SK-N-SH treated with all-trans-retinoic acid at 6 μM for 48 hours (cell line): ENCODE data around the gene ADAMTSL1.

ENCODE experiments used
- ATAC-seq: fragments of 200-7000 bp; cut with Tn5 transposase; 3 replicates; pipeline ENCODE4 v1.9.1; 2020; ENCODE audit warnings: mild to moderate bottlenecking, moderate library complexity
- BACH2 ChIP-seq: fragments of 250-450 bp; sonication (Bioruptor Pico); IDR thresholded peaks from 2 replicates; pipeline ENCODE4 v1.9.0; 2021; ENCODE audit warnings: mild to moderate bottlenecking, borderline replicate concordance
- CSDC2 ChIP-seq: fragments of 250-450 bp; sonication (Bioruptor Pico); IDR thresholded peaks from 2 replicates; pipeline ENCODE4 v1.5.0; 2020; ENCODE audit warnings: mild to moderate bottlenecking, moderate library complexity
- ESRRG ChIP-seq: fragments of 250-450 bp; sonication (Bioruptor Pico); IDR thresholded peaks from 2 replicates; pipeline ENCODE4 v1.6.1; 2021; ENCODE audit warnings: mild to moderate bottlenecking
- GLIS3 ChIP-seq: fragments of 250-450 bp; sonication (Bioruptor Pico); IDR thresholded peaks from 2 replicates; pipeline ENCODE4 v1.5.0; 2020; ENCODE audit warnings: mild to moderate bottlenecking, moderate library complexity
- OSR1 ChIP-seq: fragments of 250-450 bp; sonication (Bioruptor Pico); IDR thresholded peaks from 2 replicates; pipeline ENCODE4 v1.8.0; 2022; ENCODE audit warnings: moderate library complexity, mild to moderate bottlenecking, inconsistent platforms
- PPARA ChIP-seq: fragments of 250-450 bp; sonication (Bioruptor Pico); IDR thresholded peaks from 2 replicates; pipeline ENCODE4 v1.5.0; 2020; ENCODE audit warnings: mild to moderate bottlenecking, borderline replicate concordance
- RARB ChIP-seq: fragments of 250-450 bp; sonication (Bioruptor Pico); IDR thresholded peaks from 2 replicates; pipeline ENCODE4 v1.8.0; 2021; ENCODE audit warnings: mild to moderate bottlenecking, moderate library complexity
- TCF4 ChIP-seq: fragments of 250-450 bp; sonication (Bioruptor Pico); IDR thresholded peaks from 2 replicates; pipeline ENCODE4 v1.8.0; 2021; ENCODE audit warnings: mild to moderate bottlenecking, moderate library complexity, borderline replicate concordance
- TOX ChIP-seq: fragments of 250-450 bp; sonication (Bioruptor Pico); IDR thresholded peaks from 2 replicates; pipeline ENCODE4 v1.8.0; 2021; ENCODE audit warnings: mild to moderate bottlenecking, moderate library complexity, borderline replicate concordance
- ZC3H10 ChIP-seq: fragments of 250-450 bp; sonication (Bioruptor Pico); IDR thresholded peaks from 2 replicates; pipeline ENCODE4 v1.5.1; 2021; ENCODE audit warnings: mild to moderate bottlenecking, moderate library complexity
- ZFP3 ChIP-seq: fragments of 250-450 bp; sonication (Bioruptor Pico); IDR thresholded peaks from 2 replicates; pipeline ENCODE4 v1.5.0; 2020; ENCODE audit warnings: mild to moderate bottlenecking, moderate library complexity
- ZFP30 ChIP-seq: fragments of 450-650 bp; formaldehyde crosslinking; IDR thresholded peaks from 2 replicates; pipeline ENCODE4 v1.5.0; 2022; ENCODE audit warnings: mild to moderate bottlenecking, moderate library complexity
- ZNF70 ChIP-seq: fragments of 450-650 bp; formaldehyde crosslinking; IDR thresholded peaks from 2 replicates; pipeline ENCODE4 v1.5.0; 2020; ENCODE audit warnings: mild to moderate bottlenecking, moderate library complexity
- ZNF8 ChIP-seq: fragments of 450-650 bp; formaldehyde crosslinking; IDR thresholded peaks from 2 replicates; pipeline ENCODE4 v1.5.0; 2020; ENCODE audit warnings: mild to moderate bottlenecking, moderate library complexity
- TF ChIP-seq, protein P1 (sequence below): fragments of 250-450 bp; sonication (Bioruptor Pico); IDR thresholded peaks from 2 replicates; pipeline ENCODE4 v1.5.0; 2020; ENCODE audit warnings: mild to moderate bottlenecking, moderate library complexity
- TF ChIP-seq, protein P2 (sequence below): fragments of 250-450 bp; sonication (Bioruptor Pico); IDR thresholded peaks from 2 replicates; pipeline ENCODE4 v1.5.1; 2021; ENCODE audit warnings: mild to moderate bottlenecking, moderate library complexity
- TF ChIP-seq, protein P3 (sequence below): fragments of 250-450 bp; sonication (Bioruptor Pico); IDR thresholded peaks from 2 replicates; pipeline ENCODE4 v1.8.0; 2021; ENCODE audit warnings: low read depth, mild to moderate bottlenecking, moderate library complexity, borderline replicate concordance
- TF ChIP-seq, protein P4 (sequence below): fragments of 250-450 bp; sonication (Bioruptor Pico); IDR thresholded peaks from 2 replicates; pipeline ENCODE4 v1.5.1; 2020; ENCODE audit warnings: low read depth, mild to moderate bottlenecking, moderate library complexity
- TF ChIP-seq, protein P5 (sequence below): fragments of 250-450 bp; sonication (Bioruptor Pico); IDR thresholded peaks from 2 replicates; pipeline ENCODE4 v1.8.0; 2020; ENCODE audit warnings: mild to moderate bottlenecking, moderate library complexity, borderline replicate concordance

ADAMTSL1 gene

DNA sequence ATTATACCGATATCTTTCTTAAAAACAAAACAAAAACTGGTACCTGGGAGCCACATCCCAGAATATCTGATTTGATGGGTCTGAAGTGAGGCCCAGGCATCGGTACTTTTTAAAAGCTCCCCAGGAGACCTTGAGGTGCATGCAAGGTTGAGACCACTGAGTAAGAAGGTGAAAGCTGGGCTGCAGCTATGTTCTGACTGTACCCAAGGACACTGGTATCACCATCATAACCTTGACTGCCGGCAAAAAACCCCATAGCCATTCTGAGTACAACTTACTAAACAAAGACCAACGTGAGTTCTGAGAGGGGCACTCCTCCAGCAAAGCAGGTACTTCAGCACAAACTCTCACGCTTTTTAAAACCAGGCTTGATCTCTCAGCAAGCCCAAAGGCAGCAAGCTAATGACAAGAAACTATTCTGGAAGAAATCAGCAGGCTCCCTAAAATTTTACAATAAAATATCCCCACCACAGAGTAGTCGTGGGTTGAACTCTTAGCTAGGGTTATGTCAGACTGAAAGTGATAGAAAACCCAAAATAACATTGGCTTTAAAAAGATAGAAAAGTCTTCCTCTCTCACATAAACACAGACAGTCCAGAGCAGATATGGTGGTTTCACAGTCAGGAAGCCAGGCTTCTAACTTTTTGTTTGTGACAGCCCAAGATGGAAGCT, 295.1 kb downstream of the ADAMTSL1 start:
- no peak for TF ChIP-seq PPARA
- no peak for ATAC-seq

DNA sequence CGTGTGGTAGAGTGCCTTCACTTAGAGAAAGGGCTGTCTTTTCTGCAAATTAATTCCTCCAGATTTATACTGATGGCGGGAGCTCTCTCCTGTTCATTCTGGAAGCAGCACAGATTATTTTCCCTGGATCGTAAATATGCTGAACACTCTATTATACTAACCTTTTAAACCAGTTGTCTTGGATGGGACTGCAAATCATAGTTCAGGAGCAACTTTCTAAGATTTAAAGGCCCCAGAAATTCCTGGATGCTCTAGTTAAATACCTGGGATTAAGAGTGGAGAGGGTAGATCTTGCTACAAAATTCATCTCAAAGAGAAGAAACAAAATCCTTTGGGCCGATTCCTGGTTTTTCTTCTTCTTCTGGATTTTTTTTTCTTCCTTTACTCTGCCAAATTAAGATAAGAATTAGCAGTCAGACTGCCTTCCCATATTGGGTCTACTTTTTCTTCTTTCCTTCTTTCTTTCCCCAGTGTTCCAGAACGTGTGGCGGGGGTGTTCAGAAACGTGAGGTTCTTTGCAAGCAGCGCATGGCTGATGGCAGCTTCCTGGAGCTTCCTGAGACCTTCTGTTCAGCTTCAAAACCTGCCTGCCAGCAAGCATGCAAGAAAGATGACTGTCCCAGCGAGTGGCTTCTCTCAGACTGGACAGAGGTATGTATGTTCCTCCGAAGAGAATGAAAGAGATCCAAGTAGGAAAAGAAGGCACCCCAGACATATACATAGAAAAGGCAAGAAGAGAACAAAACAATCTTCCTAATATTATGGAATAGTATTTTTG, 296.4 kb downstream of the ADAMTSL1 start:
- no peak for ATAC-seq
- no peak for TF ChIP-seq ESRRG (CRISPR knock-in tag)

DNA sequence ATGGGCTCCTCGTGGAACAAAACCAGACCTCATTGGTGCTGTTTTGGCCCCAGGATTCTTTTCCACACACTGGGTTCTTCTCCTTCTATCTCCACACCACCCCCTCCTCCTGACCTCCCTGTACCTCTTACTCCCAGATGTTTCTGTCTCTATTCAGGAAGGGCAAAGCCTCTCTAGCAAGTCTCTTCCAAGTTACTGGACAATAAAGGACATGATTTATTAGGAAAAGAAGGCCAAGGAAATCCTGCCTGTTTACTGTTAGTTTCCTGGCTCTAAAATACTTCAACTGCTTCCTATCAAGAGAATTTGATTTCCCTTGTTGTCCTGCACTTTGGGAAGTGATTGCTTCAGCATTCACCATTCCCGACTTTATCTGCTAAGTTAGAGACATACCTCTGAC, 297.1 kb downstream of the ADAMTSL1 start:
- TF ChIP-seq GLIS3 (no peak), ZFP30 (no peak), TCF4 (no peak), BACH2 (CRISPR knock-in tag) (no peak), OSR1 (CRISPR knock-in tag) (no peak), ZC3H10 (CRISPR knock-in tag) (no peak), ZNF70 (CRISPR knock-in tag) (no peak), ESRRG (CRISPR knock-in tag) (no peak), ZFP3 (CRISPR knock-in tag) (no peak), CSDC2 (CRISPR knock-in tag) (no peak)
- TF ChIP-seq, protein P1, sequence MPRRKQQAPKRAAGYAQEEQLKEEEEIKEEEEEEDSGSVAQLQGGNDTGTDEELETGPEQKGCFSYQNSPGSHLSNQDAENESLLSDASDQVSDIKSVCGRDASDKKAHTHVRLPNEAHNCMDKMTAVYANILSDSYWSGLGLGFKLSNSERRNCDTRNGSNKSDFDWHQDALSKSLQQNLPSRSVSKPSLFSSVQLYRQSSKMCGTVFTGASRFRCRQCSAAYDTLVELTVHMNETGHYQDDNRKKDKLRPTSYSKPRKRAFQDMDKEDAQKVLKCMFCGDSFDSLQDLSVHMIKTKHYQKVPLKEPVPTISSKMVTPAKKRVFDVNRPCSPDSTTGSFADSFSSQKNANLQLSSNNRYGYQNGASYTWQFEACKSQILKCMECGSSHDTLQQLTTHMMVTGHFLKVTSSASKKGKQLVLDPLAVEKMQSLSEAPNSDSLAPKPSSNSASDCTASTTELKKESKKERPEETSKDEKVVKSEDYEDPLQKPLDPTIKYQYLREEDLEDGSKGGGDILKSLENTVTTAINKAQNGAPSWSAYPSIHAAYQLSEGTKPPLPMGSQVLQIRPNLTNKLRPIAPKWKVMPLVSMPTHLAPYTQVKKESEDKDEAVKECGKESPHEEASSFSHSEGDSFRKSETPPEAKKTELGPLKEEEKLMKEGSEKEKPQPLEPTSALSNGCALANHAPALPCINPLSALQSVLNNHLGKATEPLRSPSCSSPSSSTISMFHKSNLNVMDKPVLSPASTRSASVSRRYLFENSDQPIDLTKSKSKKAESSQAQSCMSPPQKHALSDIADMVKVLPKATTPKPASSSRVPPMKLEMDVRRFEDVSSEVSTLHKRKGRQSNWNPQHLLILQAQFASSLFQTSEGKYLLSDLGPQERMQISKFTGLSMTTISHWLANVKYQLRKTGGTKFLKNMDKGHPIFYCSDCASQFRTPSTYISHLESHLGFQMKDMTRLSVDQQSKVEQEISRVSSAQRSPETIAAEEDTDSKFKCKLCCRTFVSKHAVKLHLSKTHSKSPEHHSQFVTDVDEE (CRISPR knock-in tag), result no peak
- TF ChIP-seq, protein P2, sequence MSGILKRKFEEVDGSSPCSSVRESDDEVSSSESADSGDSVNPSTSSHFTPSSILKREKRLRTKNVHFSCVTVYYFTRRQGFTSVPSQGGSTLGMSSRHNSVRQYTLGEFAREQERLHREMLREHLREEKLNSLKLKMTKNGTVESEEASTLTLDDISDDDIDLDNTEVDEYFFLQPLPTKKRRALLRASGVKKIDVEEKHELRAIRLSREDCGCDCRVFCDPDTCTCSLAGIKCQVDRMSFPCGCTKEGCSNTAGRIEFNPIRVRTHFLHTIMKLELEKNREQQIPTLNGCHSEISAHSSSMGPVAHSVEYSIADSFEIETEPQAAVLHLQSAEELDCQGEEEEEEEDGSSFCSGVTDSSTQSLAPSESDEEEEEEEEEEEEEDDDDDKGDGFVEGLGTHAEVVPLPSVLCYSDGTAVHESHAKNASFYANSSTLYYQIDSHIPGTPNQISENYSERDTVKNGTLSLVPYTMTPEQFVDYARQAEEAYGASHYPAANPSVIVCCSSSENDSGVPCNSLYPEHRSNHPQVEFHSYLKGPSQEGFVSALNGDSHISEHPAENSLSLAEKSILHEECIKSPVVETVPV (CRISPR knock-in tag), result no peak
- TF ChIP-seq, all 23 proteins: peak for 0
- no peak for ATAC-seq

DNA sequence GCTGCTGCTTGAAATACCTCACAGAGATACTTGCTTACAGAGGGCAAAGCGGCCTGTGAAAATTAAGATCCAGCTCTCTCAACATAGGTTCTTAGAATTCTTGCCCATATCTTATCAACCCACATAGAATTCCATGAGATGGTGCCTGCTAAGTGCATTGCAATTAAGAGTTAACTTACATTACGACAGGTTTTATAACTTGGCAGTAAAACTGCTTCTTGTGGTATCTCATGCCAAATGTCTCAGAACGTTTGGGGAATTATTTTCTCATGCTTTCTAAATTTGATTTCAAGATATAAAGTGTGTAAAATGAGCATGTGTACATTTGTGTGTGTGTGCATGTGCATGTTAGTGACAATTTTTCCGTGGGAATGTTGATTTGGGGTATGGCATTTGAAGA, 297.8 kb downstream of the ADAMTSL1 start:
- no peak for ATAC-seq
- TF ChIP-seq ZC3H10 (CRISPR knock-in tag) (no peak), TCF4 (no peak)
- TF ChIP-seq, protein P1 (CRISPR knock-in tag), result no peak

DNA sequence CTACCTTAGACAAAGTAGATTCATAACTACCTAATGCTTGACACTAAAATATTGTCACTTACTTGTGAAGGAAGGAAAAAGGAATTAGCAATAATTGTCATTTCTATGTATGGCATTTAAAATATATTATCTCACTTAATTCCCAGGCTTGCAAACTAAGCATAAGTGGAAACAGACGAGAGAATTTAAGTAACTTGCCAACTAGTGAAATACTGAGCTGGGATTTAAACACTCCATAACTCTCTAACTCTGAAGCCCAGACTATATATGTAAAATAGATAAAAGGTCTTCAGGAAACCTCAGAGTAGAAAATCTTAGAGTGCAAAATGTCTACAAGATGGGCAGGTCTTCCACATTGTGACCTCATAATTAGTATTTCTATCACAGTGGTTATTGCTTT, 301.3 kb downstream of the ADAMTSL1 start:
- ATAC-seq, result no peak
- TF ChIP-seq ZC3H10 (CRISPR knock-in tag) (no peak), PPARA (no peak), CSDC2 (CRISPR knock-in tag) (no peak), TCF4 (no peak), ZNF8 (no peak), BACH2 (CRISPR knock-in tag) (no peak), ZFP30 (no peak), TOX (CRISPR knock-in tag) (no peak), OSR1 (CRISPR knock-in tag) (no peak), RARB (no peak)
- TF ChIP-seq, protein P3, sequence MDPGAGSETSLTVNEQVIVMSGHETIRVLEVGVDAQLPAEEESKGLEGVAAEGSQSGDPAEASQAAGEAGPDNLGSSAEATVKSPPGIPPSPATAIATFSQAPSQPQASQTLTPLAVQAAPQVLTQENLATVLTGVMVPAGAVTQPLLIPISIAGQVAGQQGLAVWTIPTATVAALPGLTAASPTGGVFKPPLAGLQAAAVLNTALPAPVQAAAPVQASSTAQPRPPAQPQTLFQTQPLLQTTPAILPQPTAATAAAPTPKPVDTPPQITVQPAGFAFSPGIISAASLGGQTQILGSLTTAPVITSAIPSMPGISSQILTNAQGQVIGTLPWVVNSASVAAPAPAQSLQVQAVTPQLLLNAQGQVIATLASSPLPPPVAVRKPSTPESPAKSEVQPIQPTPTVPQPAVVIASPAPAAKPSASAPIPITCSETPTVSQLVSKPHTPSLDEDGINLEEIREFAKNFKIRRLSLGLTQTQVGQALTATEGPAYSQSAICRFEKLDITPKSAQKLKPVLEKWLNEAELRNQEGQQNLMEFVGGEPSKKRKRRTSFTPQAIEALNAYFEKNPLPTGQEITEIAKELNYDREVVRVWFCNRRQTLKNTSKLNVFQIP (CRISPR knock-in tag), result no peak
- TF ChIP-seq, protein P4, sequence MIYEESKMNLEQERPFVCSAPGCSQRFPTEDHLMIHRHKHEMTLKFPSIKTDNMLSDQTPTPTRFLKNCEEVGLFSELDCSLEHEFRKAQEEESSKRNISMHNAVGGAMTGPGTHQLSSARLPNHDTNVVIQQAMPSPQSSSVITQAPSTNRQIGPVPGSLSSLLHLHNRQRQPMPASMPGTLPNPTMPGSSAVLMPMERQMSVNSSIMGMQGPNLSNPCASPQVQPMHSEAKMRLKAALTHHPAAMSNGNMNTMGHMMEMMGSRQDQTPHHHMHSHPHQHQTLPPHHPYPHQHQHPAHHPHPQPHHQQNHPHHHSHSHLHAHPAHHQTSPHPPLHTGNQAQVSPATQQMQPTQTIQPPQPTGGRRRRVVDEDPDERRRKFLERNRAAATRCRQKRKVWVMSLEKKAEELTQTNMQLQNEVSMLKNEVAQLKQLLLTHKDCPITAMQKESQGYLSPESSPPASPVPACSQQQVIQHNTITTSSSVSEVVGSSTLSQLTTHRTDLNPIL (CRISPR knock-in tag), result no peak
- TF ChIP-seq, protein P5, sequence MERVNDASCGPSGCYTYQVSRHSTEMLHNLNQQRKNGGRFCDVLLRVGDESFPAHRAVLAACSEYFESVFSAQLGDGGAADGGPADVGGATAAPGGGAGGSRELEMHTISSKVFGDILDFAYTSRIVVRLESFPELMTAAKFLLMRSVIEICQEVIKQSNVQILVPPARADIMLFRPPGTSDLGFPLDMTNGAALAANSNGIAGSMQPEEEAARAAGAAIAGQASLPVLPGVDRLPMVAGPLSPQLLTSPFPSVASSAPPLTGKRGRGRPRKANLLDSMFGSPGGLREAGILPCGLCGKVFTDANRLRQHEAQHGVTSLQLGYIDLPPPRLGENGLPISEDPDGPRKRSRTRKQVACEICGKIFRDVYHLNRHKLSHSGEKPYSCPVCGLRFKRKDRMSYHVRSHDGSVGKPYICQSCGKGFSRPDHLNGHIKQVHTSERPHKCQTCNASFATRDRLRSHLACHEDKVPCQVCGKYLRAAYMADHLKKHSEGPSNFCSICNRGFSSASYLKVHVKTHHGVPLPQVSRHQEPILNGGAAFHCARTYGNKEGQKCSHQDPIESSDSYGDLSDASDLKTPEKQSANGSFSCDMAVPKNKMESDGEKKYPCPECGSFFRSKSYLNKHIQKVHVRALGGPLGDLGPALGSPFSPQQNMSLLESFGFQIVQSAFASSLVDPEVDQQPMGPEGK (CRISPR knock-in tag), result no peak
- TF ChIP-seq, protein P2 (CRISPR knock-in tag), result no peak
